HepG2 (cell line): ENCODE data around the gene SLC35F1. TPM values are rescaled to one million over a fixed set of nuclear protein-coding genes. Genes with fewer than 3 reads are reported as not detected.

Experiments used
- CENPT ChIP-seq: sonication (generic); formaldehyde crosslinking; IDR thresholded peaks from 2 replicates; pipeline ENCODE4 v1.8.0; 2022; ENCODE audit warnings: low read depth, mild to moderate bottlenecking, moderate library complexity, missing genetic modification reagents
- CHCHD3 ChIP-seq: sonication (generic); formaldehyde crosslinking; IDR thresholded peaks from 2 replicates; pipeline ENCODE4 v1.8.0; 2022; ENCODE audit warnings: mild to moderate bottlenecking, missing genetic modification reagents, moderate library complexity
- IRX3 ChIP-seq: sonication (generic); formaldehyde crosslinking; IDR thresholded peaks from 2 replicates; pipeline ENCODE4 v1.8.1; 2023; ENCODE audit warnings: mild to moderate bottlenecking, low read depth, missing genetic modification reagents, borderline replicate concordance
- JUN ChIP-seq: sonication (generic); formaldehyde crosslinking; IDR thresholded peaks from 2 replicates; pipeline ENCODE4 v1.4.0; 2020; ENCODE audit warnings: mild to moderate bottlenecking, missing genetic modification reagents
- KDM4B ChIP-seq: sonication (generic); formaldehyde crosslinking; IDR thresholded peaks from 2 replicates; pipeline ENCODE4 v1.4.0; 2020; ENCODE audit warnings: missing genetic modification reagents
- LCORL ChIP-seq, 2 experiments: fragments of 450-650 bp in 1 of 2; sonication (generic) in 1 of 2; formaldehyde crosslinking in 1 of 2; IDR thresholded peaks; 2 replicates each; pipeline versions ENCODE4 v1.5.0 to v1.6.1; 2017 to 2020; ENCODE audit warnings: antibody characterized with exemption in 1 of 2, missing genetic modification reagents in 1 of 2
- NCOR1 ChIP-seq: fragments of 200-600 bp; sonication (generic); IDR thresholded peaks from 2 replicates; pipeline ENCODE4 v1.7.0; 2017; ENCODE audit warnings: antibody characterized with exemption, low read length, borderline replicate concordance
- PRMT3 ChIP-seq: sonication (generic); formaldehyde crosslinking; IDR thresholded peaks from 2 replicates; pipeline ENCODE4 v1.8.1; 2022; ENCODE audit warnings: low read depth, mild to moderate bottlenecking, moderate library complexity, missing genetic modification reagents, borderline replicate concordance
- ZFP62 ChIP-seq: sonication (generic); formaldehyde crosslinking; IDR thresholded peaks from 2 replicates; pipeline ENCODE4 v1.4.0; 2020; ENCODE audit warnings: missing genetic modification reagents
- ZNF362 ChIP-seq: sonication (generic); formaldehyde crosslinking; IDR thresholded peaks from 2 replicates; pipeline ENCODE4 v1.4.0; 2020; ENCODE audit warnings: missing genetic modification reagents, mild to moderate bottlenecking, borderline replicate concordance
- ZNF674 ChIP-seq: sonication (generic); formaldehyde crosslinking; IDR thresholded peaks from 2 replicates; pipeline ENCODE4 v1.5.0; 2020; ENCODE audit warnings: low read depth, mild to moderate bottlenecking, missing genetic modification reagents
- ZSCAN31 ChIP-seq: sonication (generic); formaldehyde crosslinking; IDR thresholded peaks from 2 replicates; pipeline ENCODE4 v1.5.0; 2020; ENCODE audit warnings: low read depth, mild to moderate bottlenecking, missing genetic modification reagents
- polyA plus RNA-seq, 8 experiments: library from polyadenylated mRNA; depleted of rRNA in 3 of 8; stranded (reverse) in 7 of 8; unstranded in 1 of 8; fragments of >200 nt; fragmentation: Illumina TruSeq in 4 of 8; extraction: Trizol in 4 of 8; gene quantifications; 2 replicates each; pipeline versions ENCODE4 v1.2.1 to v1.2.3, GENCODE V29; 2011 to 2016; ENCODE audit warnings: low read depth in 4 of 8, missing spikeins in 1 of 8, mixed read lengths in 1 of 8; ENCODE audit not compliant: insufficient read depth in 1 of 8
- total RNA-seq, 5 experiments: library from RNA; depleted of rRNA; stranded (reverse); fragments of >200 nt; fragmentation: Illumina TruSeq; extraction: Trizol; gene quantifications; 2 replicates each; pipeline ENCODE4 v1.2.3, GENCODE V29; 2016; ENCODE audit warnings: low read depth in 1 of 5
- TF ChIP-seq, protein P1 (sequence below): sonication (generic); formaldehyde crosslinking; IDR thresholded peaks from 2 replicates; pipeline ENCODE4 v1.5.0; 2020; ENCODE audit warnings: missing genetic modification reagents
- TF ChIP-seq, protein P2 (sequence below): IDR thresholded peaks from 2 replicates; pipeline ENCODE4 v1.6.1; 2016

The SLC35F1 gene
- total and polyA plus RNA-seq, 2 of the 13 experiments (the other 11 are each of a cell fraction or from before 2014, with no cell fraction given), result 0.01 TPM; not detected in 1

DNA sequence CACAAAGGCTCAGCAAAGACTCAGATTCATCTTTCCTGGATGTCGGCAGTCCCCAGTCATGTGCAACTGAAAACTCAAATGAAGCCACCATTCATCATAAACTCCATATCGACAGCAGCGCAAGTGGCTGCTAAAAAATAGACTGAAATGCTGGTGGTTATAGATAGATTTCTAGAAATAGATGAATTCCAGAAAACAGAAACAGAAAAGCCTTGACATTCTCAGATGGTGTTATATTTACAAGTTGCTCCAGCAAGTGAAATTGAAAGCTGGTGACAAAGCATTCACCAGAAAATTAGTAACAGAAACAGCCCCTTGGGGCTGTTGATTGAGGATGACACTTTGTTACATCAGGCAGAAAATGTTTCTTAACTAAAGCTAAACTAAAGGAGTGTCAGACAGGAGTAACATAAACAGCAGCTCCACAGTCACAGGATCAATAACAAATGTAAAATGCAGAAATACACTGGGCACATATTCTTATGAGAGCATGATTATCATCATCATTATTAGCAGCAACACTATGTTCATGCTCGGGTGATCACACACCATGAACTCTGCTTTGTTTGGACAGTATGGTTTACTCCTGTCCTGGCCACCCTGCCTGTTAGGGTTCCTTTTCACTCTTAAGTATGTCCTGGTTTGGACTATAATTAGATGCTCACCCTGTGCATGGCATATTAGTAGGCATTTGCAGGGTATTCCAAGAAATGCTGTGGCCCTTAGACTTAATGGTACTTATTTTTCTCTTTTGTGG, 36.4 kb upstream of the SLC35F1 start (continued):
- no peak for TF ChIP-seq PRMT3
- no peak for TF ChIP-seq ZNF674 (CRISPR knock-in tag)
- no peak for TF ChIP-seq ZFP62
- TF ChIP-seq, protein P1, sequence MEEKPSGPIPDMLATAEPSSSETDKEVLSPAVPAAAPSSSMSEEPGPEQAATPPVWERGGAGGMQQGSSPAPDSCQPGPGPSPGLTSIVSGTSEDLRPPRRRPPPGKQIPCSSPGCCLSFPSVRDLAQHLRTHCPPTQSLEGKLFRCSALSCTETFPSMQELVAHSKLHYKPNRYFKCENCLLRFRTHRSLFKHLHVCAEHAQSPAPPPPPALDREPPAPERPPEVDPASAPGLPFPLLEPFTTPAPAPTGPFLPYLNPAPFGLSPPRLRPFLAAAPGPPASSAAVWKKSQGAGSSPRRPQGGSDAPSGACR, result no peak
- TF ChIP-seq JUN (CRISPR knock-in tag), result no peak
- no peak for TF ChIP-seq NCOR1
- no peak for TF ChIP-seq KDM4B (CRISPR knock-in tag)
- TF ChIP-seq ZNF362 (CRISPR knock-in tag), result no peak
- no peak for TF ChIP-seq LCORL (IDR thresholded peaks at IDR 0.05)
- TF ChIP-seq LCORL (CRISPR knock-in tag; IDR thresholded peaks at IDR 0.05), result no peak
- TF ChIP-seq, protein P2, sequence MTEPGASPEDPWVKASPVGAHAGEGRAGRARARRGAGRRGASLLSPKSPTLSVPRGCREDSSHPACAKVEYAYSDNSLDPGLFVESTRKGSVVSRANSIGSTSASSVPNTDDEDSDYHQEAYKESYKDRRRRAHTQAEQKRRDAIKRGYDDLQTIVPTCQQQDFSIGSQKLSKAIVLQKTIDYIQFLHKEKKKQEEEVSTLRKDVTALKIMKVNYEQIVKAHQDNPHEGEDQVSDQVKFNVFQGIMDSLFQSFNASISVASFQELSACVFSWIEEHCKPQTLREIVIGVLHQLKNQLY (CRISPR knock-in tag), result no peak
- no peak for TF ChIP-seq CHCHD3 (CRISPR knock-in tag)
- TF ChIP-seq IRX3, result no peak
- no peak for TF ChIP-seq ZSCAN31
- no peak for TF ChIP-seq CENPT (CRISPR knock-in tag)
